ENCODE measurements around the gene PPP1R10. TPM values are rescaled to one million over a fixed set of nuclear protein-coding genes. Genes with fewer than 3 reads are reported as not detected.

PPP1R10 gene
- polyA plus RNA-seq, 4 donors: 50.5 to 67.6 (median 58.4) TPM

DNA sequence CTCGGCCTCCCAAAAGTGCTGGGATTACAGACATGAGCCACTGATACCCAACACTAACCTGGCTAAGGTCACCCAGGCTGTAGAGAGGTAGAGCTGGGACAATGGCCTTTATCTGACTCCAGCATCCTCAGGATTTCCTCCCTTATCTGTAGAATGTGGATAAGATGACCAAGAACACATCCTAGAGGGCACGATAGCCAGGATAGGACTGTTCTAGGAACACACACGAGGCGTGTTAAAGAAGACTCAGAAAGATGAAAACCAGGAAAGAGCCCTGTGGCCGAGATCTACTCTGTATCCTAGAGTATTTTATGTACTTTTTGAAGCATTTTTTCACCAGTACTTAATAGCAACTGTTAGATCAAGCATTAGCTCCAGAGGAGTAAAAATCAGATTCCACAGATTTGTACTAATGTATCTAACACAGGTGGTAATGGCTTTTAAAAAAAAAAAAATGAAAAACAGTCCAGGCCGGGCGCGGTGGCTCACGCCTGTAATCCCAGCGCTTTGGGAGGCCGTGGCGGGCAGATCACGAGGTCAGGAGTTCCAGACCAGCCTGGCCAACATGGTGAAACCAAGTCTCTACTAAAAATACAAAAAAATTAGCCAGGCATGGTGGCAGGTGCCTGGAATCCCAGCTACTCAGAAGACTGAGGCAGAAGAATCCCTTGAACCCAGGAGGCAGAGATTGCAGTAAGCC, 17.3 kb downstream of the PPP1R10 start:
- no peak for DNase-seq (ENCODE audit: low read depth in 4 of 4, low spot score in 3 of 4)

DNA sequence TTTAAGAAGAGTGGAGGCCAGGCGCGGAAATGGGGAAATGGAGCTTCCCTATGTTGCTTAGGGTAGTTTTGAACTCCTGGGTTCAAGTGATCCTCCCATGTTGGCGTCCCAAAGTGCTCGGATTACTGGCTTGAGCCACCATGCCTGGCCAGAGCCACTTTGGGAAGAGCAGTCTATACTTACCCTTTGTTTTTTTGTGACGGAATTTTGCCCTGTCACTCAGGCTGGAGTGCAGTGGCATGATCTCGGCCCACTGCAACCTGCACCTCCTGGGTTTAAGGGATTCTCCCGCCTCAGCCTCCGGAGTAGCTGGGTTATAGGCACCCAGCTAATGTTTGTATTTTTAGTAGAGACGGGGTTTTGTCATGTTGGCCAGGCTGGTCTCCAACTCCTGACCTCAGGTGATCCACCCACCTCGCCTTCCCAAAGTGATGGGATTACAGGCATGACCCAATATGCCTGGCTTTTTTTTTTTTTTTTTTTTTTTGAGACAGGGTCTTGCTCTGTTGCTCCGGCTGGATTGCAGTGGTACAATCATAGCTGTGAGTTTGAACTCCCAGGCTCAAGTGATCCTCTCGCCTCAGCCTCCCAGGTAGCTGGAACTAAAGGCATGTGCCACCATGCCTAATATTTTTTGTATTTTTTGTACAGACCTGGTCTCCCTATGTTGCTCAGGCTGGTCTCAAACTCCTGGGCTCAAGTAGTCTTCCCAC, 18.0 kb downstream of the PPP1R10 start:
- DNase-seq (ENCODE audit: low read depth in 4 of 4, low spot score in 3 of 4): no peak

GRCh38 chr6:30597315-30598144, 19.5 kb downstream of the PPP1R10 start:
- peak in 1 of 4 donors; percentile 67 for DNase-seq (ENCODE audit: low read depth in 4 of 4, low spot score in 3 of 4)

- DNase-seq (ENCODE audit: low read depth in 4 of 4, low spot score in 3 of 4): no peak
These were observed 24.8 kb downstream of the PPP1R10 start for GRCh38 chr6:30592287-30592686.

- peak in 1 of 4 donors; percentile 44 for DNase-seq (ENCODE audit: low read depth in 4 of 4, low spot score in 3 of 4)
These were observed 26.0 kb downstream of the PPP1R10 start for GRCh38 chr6:30591008-30591407.

DNA sequence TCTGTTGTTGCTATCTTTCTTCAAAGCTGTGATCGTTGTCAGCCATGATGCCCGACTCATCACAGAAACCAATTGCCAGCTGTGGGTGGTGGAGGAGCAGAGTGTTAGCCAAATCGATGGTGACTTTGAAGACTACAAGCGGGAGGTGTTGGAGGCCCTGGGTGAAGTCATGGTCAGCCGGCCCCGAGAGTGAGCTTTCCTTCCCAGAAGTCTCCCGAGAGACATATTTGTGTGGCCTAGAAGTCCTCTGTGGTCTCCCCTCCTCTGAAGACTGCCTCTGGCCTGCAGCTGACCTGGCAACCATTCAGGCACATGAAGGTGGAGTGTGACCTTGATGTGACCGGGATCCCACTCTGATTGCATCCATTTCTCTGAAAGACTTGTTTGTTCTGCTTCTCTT, 26.5 kb downstream of the PPP1R10 start:
- no peak for DNase-seq (ENCODE audit: low read depth in 4 of 4, low spot score in 3 of 4)

GRCh38 chr6:30589754-30590358, 27.2 kb downstream of the PPP1R10 start:
- no peak for DNase-seq (ENCODE audit: low read depth in 4 of 4, low spot score in 3 of 4)

DNA sequence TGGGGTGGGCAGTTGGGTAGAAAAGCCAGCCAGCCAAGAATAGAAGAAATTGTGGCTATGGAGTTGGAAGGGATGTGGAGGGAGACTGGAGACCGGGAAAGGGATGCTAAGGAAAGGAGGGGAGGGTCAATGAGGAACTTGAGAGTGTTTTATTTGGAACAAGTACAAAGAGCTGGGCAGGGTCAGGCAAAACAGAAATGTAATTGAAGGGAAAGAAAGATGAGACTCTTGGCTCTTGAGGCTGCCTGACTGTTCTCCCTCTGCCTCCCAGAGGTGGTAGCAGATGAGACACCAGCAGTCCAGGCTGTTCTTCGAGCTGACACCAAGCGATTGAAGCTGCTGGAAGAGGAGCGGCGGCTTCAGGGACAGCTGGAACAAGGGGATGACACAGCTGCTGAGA, 33.1 kb downstream of the PPP1R10 start:
- DNase-seq (ENCODE audit: low read depth in 4 of 4, low spot score in 3 of 4): no peak

GRCh38 chr6:30578051-30578450, 39.0 kb downstream of the PPP1R10 start:
- DNase-seq (ENCODE audit: low read depth in 4 of 4, low spot score in 3 of 4): no peak

DNA sequence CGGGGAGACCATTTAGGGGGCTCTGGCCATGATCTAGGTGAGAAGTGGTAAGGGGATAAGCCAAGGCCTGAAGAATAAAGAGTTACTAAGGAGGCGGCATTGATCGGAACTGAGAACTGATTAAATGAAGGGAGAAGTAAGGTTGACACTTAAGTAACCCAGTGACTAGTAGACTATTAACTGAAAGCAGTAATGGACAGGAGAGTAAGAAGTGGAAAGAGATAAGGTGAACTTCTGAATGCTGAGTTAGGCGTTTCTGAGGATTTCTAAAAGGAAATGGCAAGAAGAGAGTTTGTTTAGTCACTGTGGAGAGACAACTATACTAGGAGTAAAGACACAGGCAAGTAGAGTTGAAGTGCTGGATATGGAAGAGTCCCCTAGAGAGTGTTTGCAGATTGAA, 43.9 kb downstream of the PPP1R10 start:
- no peak for DNase-seq (ENCODE audit: low read depth in 4 of 4, low spot score in 3 of 4)

DNA sequence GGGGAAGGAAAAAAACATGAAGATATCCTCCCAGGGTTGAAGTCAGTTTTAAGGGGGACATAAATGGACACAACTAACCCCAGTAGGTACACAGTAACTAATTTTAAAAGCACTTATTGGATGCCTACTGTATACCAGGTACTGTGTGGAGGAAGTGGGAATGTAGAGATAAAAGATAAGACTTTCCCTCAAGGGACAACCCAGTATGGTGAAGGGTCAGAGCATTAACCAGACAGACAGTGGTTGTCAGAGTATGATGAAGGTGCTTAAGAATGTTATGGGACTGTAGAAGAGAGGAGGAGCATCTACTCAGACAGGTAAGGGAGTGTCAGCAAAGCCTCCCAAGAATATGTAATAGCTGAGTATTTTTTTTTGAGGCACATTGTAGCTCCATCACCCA, 44.9 kb downstream of the PPP1R10 start:
- no peak for DNase-seq (ENCODE audit: low read depth in 4 of 4, low spot score in 3 of 4)

DNA sequence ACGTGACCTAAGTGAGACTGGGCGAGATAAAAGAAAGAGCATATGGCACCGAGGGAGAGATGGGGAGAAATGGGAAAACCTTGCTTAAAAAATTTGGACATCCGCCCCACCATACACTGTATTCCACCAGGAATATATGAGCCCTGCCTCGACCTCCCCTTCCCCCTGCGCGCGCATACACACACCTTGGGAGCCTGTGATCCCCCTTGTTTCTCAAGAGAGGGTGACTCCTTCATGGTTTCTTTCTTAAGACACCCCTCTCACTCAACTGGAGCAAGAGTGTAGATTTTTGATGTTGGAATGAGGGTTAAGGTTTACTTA, 45.3 kb downstream of the PPP1R10 start:
- DNase-seq (ENCODE audit: low read depth in 4 of 4, low spot score in 3 of 4): no peak

DNA sequence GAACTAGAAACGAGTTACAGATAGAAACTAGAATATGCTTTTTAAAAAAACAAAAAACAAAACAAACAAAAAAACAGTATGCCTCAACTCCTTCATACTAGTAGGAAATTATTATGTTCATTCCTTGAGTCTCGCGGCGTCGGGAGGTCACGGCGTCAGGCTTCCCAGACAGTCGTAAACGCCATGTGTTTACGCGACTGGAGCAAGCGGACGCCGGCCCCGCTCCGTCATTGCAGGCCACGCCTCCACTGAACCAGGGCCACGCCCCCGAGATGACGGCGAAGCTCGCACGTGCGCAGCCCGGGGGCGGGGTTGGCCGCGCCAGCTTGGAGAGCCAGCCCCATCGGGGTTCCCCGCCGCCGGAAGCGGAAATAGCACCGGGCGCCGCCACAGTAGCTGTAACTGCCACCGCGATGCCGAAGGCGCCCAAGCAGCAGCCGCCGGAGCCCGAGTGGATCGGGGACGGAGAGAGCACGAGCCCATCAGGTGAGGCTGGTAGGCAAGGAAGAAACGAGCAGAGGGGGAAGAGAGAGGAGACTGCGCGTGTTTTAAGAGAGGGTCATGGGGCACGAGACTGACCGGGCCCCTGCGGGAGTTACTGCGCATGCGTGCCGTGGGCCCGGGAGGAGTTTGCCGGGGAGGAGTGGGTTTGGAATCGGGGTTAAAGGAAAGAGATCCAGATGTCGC, 45.8 kb downstream of the PPP1R10 start, which contains the start of gene ABCF1:
Gene ABCF1, plus strand, starts transcription at position 368 of the 687 bp plus-strand sequence. Its CDS starts 46 bp downstream, at position 414.
- DNase-seq (ENCODE audit: low read depth in 4 of 4, low spot score in 3 of 4): peak; percentile 93 to 99 (median 94)

DNA sequence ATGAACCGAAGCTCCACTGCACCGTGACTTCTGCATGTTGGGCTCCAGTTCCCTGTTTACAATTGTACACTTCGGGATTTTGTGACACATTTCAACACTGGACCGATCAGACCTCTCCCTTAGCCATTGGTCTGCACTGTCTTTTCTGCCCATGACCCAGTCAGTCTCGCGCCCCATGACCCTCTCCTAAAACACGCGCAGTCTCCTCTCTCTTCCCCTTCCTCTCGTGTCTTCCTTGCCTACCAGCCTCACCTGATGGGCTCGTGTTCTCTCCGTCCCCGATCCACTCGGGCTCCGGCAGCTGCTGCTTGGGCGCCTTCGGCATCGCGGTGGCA, 46.3 kb downstream of the PPP1R10 start:
- no peak for DNase-seq (ENCODE audit: low read depth in 4 of 4, low spot score in 3 of 4)

DNA sequence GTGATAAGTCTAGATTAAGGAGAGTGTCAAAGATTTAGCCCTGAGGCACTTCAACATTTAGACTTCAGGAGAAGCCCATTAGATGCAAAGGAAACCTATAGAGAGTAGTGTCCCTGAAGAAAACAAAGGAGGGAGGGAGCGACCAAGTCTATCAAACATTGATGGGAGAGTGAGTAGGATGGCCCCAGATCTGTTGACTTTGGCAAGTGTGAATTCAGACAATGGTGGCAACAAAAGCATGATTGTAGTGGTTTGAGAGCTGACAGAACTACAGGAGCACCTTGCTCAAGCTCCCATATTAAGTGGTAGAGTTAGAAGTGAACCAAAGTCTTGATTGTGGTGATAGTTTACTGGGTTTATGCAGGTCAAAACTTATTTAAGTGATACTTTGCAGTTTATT, 46.8 kb downstream of the PPP1R10 start:
- DNase-seq (ENCODE audit: low read depth in 4 of 4, low spot score in 3 of 4): no peak

GRCh38 chr6:30568245-30568644, 48.8 kb downstream of the PPP1R10 start:
- DNase-seq (ENCODE audit: low read depth in 4 of 4, low spot score in 3 of 4): no peak

- DNase-seq (ENCODE audit: low read depth in 4 of 4, low spot score in 3 of 4): no peak
These were observed 51.3 kb downstream of the PPP1R10 start for GRCh38 chr6:30565772-30566171.

GRCh38 chr6:30564114-30564513, 52.9 kb downstream of the PPP1R10 start:
- no peak for DNase-seq (ENCODE audit: low read depth in 4 of 4, low spot score in 3 of 4)

DNA sequence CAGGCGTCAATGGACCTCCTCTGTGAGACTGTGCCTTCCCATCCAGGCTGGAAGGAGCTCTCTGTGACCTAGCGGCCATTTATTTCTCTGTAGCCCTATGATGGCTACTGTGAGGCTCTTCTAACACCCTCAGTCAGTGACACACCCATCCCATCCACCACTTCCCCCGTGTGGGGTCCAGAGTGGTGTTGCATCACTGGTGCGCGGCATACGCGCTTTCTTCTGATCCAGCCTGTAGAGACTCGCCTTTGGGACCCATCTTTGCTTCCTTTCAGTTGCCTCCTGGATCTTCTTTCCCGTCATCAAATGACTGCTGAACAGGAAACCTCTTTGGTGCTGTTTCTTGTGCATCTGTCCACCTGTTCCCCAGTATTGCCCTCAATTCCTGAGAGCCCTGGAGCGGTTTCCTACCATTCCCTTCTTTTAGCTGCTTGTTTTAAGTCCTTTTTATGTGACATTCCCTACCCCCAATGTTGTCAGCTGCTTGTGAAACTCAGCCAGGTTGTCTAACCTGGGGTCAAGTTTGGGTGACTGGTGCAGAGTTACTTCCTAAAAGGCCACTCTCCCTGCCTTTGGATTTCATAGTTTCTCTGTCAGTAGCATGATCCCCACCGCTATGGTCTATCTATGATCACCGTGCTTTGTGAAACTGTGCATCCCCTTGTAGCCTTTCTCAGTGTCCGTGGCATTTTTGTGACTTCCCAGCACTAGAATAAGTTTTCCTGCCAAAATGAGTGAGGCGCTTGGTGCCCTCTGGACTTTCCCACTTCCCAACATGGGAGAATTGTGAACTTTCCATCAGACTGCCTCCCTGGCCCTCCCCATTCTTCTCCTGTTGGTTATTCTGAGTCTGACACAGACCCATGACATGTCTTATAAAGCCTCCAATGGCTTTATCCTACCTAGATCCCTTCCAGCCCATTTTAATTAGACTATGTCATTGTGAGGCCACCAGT, 54.3 kb downstream of the PPP1R10 start:
- DNase-seq (ENCODE audit: low read depth in 4 of 4, low spot score in 3 of 4): no peak

Data from right renal pelvis (tissue), 4 donors.